HG02642 (cell line): ENCODE results near the gene ENOX1.

ENCODE experiments used
- ATAC-seq: cut with Tn5 transposase; IDR thresholded peaks from one replicate; pipeline ENCODE4 v1.9.1; 2021; ENCODE audit warnings: mild to moderate bottlenecking; ENCODE audit not compliant: unreplicated experiment, poor library complexity

ENOX1 gene

GRCh38 chr13:43279696-43280095, 507.1 kb downstream of the ENOX1 start:
- no peak for ATAC-seq

- no peak for ATAC-seq
Measured at GRCh38 chr13:43278127-43278526, 508.6 kb downstream of the ENOX1 start.

GRCh38 chr13:43277142-43277541, 509.6 kb downstream of the ENOX1 start:
- no peak for ATAC-seq

- ATAC-seq = no peak
Measured at GRCh38 chr13:43274881-43275280, 511.9 kb downstream of the ENOX1 start.

- ATAC-seq = no peak
Measured at GRCh38 chr13:43273362-43273761, 513.4 kb downstream of the ENOX1 start.

DNA sequence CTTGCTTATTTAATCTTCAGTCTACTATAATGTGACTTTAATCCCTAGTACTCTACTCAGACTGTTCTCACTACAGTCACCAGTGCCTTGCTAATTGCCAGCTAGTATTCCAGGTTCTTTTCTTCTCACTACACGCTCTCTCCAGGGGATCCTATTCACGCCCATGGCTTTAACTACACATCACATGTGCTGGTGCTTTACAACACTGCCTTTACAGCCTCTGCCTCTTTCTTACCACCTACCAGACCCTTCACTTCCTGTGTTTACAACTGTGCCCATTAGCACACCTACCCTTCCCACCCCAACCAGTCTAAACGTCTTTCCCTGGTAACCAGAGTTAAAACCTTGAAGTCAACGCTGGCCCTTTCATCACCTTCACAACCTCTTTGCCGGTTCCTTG, 513.9 kb downstream of the ENOX1 start:
- no peak for ATAC-seq

- ATAC-seq = no peak
Measured at GRCh38 chr13:43271152-43271551, 515.6 kb downstream of the ENOX1 start.

DNA sequence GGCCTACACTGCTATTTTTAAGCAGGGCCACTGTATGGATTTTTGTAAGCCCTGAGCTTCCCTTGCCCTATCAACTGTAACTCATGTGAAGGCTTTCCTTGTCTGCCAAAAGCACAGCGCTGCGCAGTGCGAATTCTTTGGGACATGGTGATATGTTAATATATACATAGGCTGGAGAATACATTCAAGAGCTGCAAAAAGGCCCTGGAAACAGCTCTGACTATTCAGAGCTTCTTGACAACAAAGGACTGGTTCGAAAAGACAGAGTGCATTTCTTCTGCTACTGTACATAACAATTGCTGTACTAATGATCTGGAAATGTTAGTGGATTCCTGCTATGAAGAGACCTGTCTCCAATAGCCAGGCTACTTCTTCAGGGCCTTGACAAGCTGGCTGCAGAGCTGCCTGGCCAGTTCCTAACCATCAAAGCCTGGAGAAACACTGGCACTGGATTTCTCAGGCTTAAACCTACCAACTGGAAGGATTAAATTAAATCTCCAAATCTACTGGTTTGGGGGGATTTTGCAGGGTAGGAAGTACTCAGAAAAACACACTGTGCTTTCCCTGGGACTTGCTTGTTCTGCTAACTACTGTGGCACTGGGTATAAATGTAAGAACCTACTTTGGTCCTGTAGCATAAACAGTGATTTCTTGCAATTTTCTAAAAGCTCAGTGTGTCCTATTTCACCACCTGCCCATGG, 516.5 kb downstream of the ENOX1 start:
- no peak for ATAC-seq

DNA sequence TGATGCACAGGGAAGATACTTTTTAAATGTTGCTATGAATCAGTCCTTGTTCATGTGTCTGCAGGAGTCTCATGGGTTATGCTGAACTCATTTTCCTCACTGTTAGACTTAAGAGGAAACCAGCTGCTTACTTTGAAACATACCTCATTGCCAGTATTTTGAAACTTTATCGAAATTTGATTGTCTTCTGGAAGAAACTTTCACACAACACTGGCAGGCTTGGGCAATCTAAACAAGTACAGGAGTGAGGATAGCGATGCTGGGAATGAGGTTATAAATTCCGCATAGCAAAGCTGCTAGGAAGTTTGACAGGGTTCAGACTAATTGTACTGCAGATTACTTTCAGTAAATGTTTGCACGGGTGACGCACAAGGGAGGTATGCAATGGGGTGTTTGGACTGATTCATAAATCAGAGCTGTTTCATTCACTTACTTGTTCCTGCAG, 517.7 kb downstream of the ENOX1 start:
- ATAC-seq = no peak

DNA sequence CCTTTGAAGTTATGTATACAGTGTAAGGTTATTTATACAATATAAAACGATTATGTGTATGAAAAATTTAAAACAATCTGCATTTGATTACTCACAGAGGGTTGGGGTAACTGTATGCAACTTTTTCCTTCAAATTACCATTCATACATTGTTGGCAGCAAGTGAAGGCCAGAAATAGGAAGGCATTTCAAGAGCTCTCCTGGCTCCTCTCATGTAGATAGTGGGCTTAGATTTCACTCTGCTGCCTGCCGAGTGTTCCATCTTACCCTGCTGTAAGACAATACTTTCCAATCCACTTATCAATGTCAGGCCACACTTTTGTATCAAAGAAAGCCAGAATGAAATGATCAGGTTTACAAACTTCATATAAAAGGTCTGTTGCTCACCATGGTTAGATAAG, 518.1 kb downstream of the ENOX1 start:
- ATAC-seq = no peak

GRCh38 chr13:43267916-43268315, 518.9 kb downstream of the ENOX1 start:
- no peak for ATAC-seq

- no peak for ATAC-seq
Measured at GRCh38 chr13:43266936-43267615, 519.7 kb downstream of the ENOX1 start.

- ATAC-seq = no peak
Measured at GRCh38 chr13:43265028-43265427, 521.7 kb downstream of the ENOX1 start.

- ATAC-seq = no peak
Measured at GRCh38 chr13:43264458-43264857, 522.3 kb downstream of the ENOX1 start.

- ATAC-seq = no peak
Measured at GRCh38 chr13:43263047-43263446, 523.7 kb downstream of the ENOX1 start.

DNA sequence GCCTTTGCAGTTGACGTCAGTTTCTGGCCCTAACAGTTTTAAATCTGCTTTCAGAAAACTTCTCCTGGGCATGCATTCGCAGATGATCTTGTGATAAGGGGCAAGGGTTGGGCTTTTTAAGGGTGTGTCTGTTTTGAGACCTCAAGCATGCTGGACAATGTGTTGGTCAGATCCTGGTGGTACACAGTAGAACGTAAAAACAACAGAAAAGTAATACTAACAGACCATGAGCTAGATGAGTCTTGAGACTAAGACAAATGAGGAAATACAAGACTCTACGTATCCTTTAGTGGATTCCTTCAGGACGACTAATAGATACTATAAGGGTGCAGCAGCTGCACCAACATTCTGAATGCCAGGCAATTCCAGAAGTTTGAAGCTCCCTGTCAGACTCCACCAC, 525.8 kb downstream of the ENOX1 start:
- no peak for ATAC-seq

GRCh38 chr13:43258771-43259170, 528.0 kb downstream of the ENOX1 start:
- ATAC-seq = no peak

GRCh38 chr13:43257765-43258164, 529.0 kb downstream of the ENOX1 start:
- no peak for ATAC-seq

DNA sequence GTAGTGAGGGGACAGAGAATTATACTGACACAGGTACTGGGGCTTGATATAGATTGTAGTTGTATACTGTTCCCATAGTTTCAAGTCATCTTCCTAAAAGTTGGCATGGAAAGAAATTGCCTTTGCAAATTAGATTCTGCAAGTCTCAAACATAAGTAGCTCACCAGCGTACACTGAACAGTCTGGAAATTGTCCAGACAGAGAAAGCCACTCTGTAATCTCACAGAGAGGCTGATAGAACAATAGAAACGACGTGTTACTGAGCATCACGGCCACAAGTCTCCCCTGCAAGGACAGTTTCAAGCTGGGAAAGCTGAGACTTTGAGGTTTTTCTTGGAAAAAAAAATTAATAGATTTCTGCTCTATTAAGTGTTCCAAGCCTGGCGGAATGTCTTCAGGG, 534.8 kb downstream of the ENOX1 start:
- ATAC-seq = no peak

GRCh38 chr13:43246382-43246781, 540.4 kb downstream of the ENOX1 start:
- ATAC-seq = no peak

DNA sequence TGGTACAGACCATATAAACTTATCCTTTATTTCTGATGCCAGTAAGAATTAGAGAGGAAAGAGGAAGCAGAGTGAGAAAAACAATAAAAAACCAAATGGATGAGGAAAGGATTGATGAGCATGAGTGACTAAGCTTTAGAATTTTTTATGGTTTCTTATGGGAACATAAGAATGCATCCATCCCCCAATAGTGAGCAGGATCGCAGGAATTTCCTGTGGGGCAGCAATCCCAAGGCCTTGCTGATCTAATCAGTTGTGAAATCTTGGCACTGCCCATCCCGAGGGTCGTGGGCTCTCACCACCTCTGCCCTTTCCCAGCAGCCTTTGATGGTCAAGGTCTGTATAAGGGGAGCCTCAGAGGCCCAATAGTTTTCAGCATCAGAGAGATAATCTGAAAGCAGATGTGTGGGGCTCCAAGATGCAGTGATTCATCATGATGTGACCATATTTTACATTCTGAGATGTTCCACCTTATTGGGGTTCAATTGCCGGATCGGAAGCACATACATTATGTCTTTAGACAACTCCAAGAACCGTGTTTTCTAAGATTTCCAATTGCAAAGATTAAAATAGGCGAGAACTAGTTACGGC, 541.3 kb downstream of the ENOX1 start:
- ATAC-seq = no peak

- ATAC-seq = no peak
Measured at GRCh38 chr13:43244481-43244880, 542.3 kb downstream of the ENOX1 start.
